ENCODE measurements around the gene NDUFB10. TPM values are rescaled to one million over a fixed set of nuclear protein-coding genes. Genes with fewer than 3 reads are reported as not detected.
"Not testable (repeated sequence)": the region's sequence is repeated elsewhere in the genome, so short reads cannot be mapped to it uniquely, and the experiment has no call there.

The NDUFB10 gene
- total RNA-seq, 2 donors from 2014 or later: 112 to 116 TPM

DNA sequence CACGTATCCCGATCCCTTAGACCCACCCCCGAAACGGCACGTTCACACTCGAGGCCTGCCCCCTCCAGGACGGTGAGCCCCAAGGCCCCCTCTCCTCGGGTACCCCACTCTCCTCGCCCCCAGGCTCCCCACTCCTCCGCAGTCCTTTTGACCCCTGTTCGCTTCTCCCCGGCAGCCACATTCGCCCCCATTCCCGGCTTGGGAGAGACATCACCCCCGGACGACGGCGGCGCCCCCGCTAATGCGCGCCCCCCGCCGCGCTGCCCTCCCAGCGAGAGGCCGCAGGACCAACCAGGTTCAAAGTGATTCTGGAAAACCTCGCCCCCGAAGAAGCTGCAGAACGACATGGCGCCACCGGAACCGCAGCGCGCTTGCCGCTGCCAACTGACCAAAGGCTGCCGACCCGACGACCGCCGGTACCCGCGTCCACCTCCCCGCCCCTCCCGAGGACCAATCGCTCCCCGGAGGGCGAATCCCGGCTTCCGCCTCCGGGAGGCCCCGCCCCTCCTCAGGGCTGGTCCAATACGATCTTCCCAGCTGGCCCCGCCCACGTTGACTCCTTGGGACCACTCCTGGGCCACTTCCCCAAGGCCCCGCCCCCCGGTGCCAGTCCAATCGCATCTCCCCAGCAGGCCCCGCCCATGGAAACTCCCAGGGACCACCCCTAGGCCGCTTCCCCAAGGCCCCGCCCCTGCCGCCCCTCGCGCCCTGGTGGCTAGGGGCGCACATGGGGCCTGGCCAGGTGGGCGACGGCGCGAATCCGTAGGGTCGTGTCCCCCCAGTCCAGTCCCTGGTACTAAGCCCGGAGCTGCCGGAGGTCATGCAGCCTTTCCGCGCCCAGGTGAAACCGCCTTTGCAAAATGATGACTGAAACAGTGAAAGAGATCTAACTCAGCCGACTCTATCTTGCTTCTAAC, 16.3 kb upstream of the NDUFB10 start, which contains the start of gene MSRB1:
MSRB1 (minus strand) TSS at position 390 of the 917 bp plus-strand sequence; CDS start at position 347, 43 bp downstream.
- DNase-seq (ENCODE audit: low spot score): peak; percentile 100
- intact Hi-C loops (cut with DNase I): no loop called here

DNA sequence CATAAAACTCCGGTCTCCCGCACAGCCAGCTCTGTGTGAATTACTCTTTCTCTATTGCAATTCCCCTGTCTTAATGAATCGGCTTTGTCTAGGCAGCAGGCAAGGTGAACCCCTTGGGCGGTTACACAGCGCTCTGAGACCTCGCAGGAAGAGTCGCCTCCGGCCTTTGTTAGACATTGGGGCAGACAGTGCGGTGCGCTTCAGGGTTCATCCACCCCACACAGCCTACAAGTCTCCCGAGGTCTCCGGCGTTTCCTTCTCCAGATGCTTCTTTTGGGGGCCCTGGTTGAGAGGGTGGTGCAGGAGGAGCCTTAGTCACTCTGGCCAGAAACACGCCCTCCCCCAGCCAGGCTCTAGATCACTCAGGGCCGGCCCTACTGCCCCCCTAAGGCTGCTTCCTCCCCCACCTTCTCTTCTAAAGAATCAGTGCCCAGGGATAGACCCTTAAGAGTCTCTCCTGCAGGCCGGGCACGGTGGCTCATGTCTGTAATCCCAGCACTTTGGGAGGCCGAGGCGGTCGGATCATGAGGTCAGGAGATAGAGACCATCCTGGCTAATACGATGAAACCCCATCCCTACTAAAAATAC, 14.6 kb upstream of the NDUFB10 start:
- intact Hi-C loops (cut with DNase I): no loop called here
- no peak for DNase-seq (ENCODE audit: low spot score)

DNA sequence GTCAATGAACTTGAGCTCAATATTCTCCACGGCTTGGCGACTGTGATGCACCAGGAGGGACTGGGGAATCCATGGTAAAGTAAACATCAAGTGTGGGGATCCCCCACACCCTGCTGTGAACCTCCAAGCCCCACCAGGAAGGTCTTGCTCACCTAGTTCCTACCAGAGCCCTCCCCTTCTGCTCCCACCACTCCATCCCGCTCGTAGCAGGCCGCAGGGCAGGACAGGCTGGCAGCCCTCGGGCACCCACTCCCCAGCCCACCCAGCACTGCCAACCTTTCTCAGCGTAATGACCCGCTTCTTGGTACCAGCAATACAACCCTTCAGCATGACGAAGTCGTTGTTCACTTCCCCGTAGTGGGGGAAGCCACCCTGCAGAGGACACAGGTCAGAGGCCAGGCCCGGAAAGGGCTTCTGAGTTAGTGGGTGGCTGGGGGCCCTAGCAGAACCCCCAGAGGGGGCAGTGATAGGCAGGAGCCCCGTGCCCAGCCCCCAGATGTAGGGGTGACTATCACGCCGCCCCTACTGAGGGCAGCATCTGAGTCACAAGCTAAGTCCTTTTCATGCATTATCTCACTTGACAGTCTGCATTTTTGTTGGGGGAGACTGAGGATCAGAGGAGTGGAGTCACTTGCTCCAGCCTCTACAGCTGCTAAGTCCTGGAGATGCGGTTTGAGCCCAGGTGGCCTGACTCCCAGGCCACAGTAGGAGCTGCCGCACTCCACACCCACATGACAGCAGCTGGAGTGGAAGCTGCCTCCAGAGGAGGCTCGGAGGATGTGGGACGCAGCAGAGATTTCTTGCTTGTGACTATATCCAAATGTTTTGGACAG, 13.6 kb upstream of the NDUFB10 start:
- DNase-seq (ENCODE audit: low spot score): no peak

DNA sequence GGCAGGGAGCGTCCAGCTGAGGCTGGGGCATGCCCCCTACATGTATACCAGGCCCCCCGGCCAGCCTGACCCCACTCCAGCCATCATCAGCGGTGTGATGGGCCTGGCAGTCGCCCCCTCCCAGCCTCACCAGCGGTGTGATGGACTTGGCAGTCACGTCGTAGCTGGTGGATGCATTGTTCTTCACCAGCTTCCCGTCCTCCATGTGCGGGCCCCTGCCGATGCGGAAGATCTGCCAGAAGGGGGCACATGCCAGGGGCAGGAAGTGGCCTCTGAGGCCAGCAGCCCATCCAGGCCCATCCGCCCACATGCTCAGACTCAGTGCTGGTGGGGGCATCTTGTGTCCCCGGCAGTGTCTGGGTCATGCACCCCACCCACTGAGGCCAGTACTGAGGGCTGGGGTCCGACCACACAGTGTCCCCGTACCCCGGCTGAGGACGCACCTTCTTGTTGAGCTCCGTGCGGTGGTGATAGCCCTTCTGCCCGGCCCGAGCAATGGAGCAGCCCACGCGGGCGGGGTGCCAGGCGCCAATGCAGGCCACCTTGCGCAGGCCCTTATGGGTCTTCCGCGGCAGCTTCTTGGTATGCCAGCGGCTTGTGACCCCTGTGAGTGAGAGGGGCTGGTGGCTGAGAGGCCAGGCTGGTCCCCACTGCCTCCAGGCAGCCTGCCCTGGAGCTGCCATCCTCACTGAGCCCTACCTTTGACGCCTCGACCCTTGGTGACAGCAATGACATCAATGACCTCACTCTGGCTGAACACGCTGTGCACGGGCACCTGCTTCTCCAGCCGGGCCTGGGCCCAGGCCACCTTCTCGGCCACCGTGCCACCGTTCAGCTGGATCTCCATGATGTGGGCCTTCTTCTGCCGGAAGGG, 12.6 kb upstream of the NDUFB10 start:
- intact Hi-C loops (cut with DNase I): no loop called here
- no peak for DNase-seq (ENCODE audit: low spot score)

More for the DNA sequence above, 13.6 kb upstream of the NDUFB10 start:
- intact Hi-C loops (cut with DNase I): no loop called here

DNA sequence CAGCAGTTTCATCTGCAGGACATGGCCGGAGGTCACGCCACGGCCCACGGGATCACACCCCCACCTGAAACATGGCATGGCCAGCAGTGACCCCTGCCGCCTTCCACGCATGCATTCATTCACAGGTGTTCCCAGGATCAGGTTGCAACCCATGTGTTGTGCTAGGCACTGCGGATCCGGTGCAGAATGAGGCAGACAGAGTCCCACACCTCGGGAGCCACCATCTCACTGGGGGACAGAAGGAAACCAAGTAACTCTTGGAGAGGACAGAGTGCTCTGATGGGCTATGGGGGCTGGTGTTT, 12.0 kb upstream of the NDUFB10 start:
- DNase-seq (ENCODE audit: low spot score): no peak
- intact Hi-C loops (cut with DNase I): no loop called here

DNA sequence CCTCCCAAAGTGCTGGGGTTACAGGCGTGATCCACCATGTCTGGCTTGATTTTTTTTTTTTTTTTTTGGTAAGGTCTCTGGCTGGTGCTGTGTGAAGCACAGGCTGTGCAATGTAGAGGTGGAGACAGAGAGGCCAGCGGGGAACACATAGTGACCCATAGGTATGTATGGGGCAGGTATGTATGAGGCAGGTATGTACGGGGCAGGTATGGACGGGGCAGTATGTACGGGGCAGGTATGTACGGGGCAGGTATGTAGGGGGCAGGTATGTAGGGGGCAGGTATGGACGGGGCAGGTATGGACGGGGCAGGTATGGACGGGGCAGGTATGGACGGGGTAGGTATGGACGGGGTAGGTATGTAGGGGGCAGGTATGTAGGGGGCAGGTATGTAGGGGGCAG, 9.8 kb upstream of the NDUFB10 start:
- intact Hi-C loops (cut with DNase I): no loop called here
- no peak for DNase-seq (ENCODE audit: low spot score)

DNA sequence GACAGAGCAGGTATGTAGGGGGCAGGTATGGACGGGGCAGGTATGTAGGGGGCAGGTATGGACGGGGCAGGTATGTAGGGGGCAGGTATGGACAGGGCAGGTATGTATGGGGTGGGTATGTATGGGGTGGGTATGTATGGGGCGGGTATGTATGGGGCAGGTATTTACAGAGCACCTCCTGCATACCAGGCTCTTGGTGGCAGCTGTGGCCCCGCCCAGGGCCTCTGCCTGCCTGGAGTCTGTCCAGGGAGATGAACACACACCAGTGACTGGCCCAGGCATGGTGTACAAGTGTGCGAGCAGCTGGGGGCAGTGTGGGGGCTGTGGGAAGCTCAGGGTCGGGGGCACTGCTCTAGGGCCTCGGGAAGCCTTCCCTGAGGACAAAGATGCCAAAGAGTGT, 9.3 kb upstream of the NDUFB10 start:
- intact Hi-C loops (cut with DNase I): no loop called here
- DNase-seq (ENCODE audit: low spot score): no peak

DNA sequence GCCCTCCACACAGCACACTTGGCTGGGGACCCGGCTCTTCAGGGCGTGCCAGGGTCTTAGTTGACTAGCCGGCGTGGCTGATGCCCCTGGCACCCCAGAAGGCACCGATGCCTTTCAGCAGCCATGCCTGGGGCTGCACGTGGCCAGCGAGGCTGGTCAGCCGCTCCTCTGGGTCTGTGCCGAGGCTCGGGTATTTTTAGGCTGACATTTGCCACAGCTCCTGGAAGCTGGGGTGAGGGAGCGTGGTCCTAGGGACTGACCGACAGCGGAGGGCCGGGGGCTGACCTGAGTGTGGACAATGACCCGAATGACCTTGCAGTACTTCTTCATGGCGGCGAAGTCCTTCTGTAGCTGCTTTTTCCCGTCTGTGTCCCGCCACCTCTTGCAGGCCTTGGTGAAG, 8.8 kb upstream of the NDUFB10 start:
- DNase-seq (ENCODE audit: low spot score): no peak
- intact Hi-C loops (cut with DNase I): no loop called here

DNA sequence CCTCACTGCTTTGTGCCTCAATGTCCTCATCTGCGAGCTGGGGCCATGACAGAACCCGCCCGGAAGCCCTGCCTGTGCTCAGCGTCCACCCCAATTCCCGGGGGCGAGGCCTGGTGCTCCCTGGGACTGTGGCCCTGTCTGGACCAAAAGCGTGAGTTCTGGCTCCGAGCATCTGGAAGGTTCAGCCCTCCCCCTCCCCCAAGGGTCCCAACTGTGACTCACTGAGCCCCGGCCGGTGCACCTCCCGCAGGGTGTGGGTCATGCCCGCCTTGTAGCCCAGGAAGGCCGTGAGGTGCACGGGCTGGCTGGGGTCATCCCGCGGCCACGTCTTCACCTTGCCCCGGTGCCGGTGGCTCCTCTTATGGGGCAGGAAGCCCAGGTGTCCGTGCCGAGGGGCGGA, 5.6 kb upstream of the NDUFB10 start:
- intact Hi-C loops (cut with DNase I): no loop called here
- no peak for DNase-seq (ENCODE audit: low spot score)

DNA sequence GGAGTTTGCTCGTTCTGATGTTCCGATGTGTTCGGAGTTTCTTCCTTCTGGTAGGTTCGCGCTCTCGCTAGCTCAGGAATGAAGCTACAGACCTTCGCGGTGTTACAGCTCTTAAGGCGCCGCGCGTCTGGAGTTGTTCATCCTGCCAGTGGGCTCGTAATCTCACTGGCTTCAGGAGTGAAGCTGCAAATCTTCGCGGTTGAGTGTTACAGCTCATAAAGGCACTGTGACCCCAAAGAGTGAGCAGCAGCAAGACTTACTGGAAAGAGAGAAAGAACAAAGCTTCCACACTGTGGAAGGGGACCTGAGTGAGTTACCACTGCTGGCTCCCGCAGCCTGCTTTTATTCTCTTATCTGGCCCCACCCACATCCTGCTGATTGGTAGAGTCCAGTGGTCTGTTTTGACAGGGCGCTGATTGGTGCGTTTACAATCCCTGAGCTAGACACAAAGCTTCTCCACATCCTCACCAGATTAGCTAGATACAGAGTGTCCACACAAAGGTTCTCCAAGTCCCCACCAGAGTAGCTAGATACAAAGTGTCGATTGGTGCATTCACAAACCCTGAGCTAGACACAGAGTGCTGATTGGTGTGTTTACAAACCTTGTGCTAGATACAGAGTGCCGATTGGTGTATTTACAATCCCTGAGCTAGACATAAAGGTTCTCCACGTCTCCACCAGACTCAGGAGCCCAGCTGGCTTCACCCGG, 1.8 kb upstream of the NDUFB10 start:
- intact Hi-C loops (cut with DNase I); DNase-seq (ENCODE audit: low spot score): not testable (repeated sequence)

DNA sequence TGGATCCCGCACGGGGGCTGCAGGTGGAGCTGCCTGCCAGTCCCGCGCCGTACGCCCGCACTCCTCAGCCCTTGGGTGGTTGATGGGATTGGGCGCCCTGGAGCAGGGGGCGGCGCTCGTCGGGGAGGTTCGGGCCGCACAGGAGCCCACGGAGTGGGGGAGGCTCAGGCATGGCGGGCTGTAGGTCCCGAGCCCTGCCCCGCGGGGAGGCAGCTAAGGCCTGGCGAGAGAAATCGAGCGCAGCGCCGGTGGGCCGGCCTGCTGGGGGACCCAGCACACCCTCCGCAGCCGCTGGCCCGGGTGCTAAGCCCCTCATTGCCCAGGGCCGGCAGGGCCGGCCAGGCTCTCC, 1.2 kb upstream of the NDUFB10 start:
- intact Hi-C loops (cut with DNase I); DNase-seq (ENCODE audit: low spot score): not testable (repeated sequence)

DNA sequence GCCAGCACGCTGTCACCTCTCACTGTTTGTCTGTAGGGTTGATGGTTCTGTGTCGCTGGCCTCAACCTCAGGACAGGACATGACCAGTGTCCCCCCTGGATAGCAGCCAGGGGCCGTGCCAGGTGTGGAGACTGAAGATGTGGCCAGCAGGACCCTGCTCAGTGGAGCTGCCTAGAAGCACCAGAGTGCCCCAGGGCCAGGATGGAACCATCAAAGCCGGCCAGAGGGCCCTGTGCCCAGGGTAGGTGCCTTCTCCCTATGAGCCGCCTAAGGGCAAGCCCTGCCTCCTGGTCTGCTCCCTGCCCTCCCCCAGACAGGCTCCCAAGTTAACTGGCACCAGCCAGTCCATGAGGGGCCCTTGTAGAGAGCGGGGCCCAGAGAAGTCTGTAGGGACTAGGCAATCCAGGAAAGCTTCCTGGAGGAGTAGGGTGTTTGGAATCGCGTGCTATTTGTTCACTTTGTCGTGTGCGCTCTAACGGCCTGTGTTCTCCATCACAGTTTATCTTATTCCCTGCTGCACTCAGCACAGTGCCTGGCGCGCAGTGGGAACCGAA, 546 bp upstream of the NDUFB10 start:
- DNase-seq (ENCODE audit: low spot score): no peak
- intact Hi-C loops (cut with DNase I): no loop called here

DNA sequence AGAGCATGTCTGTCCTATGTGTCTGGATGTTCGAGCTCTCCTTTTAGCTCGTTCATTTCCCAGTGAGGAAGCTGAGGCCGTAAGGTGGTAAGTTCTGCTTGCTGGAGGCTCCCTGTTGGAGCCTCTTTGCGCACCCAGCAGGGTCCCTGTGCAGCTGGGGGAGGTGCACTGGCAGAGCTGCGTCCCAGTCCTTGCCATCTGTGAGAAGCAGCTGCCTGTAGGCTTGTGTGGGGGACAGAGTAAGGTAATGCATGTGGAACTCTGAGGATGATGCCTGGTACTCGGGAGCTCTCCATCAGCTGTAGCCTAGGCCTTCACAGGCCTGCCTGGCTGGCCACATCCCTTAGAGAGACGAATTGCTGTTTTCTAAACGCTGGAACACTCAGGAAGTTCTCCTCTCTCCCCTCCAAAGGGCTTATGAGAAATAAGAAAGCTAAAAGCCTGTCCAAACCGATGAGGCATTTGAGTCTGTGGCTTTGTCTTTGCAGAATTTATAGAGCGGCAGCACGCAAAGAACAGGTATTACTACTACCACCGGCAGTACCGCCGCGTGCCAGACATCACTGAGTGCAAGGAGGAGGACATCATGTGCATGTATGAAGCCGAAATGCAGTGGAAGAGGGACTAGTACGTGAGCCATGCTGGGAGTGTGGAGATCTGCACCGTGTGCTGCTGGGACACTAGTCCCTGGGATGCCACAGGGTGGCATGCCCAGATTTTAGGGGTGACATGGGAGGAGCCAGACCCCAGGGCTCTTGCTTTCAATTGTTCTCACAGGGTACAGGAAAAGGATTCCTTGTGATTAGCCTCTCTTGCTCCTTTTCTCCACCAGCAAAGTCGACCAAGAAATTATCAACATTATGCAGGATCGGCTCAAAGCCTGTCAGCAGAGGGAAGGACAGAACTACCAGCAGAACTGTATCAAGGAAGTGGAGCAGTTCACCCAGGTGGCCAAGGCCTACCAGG, 1.6 kb downstream of the NDUFB10 start:
- no peak for DNase-seq (ENCODE audit: low spot score)
- intact Hi-C loops (cut with DNase I): no loop called here

DNA sequence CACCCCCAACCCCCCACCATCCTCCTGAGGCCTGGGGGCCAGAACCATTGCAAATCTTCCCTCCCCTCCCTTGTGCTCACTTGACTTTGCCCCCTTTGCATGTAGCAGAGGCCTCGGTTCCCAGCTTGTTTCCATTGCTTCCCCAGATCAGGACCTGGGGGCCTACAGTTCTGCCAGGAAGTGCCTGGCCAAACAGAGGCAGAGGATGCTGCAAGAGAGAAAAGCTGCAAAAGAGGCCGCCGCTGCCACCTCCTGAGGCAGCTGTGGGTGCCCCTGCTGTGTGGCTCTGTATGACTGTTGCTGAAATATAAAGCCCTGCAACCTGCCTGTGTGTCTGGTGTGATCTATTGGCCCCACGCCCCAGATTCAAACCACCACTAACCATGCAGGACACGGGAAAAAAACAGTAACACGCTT, 2.3 kb downstream of the NDUFB10 start:
- no peak for DNase-seq (ENCODE audit: low spot score)
- intact Hi-C loops (cut with DNase I): no loop called here

DNA sequence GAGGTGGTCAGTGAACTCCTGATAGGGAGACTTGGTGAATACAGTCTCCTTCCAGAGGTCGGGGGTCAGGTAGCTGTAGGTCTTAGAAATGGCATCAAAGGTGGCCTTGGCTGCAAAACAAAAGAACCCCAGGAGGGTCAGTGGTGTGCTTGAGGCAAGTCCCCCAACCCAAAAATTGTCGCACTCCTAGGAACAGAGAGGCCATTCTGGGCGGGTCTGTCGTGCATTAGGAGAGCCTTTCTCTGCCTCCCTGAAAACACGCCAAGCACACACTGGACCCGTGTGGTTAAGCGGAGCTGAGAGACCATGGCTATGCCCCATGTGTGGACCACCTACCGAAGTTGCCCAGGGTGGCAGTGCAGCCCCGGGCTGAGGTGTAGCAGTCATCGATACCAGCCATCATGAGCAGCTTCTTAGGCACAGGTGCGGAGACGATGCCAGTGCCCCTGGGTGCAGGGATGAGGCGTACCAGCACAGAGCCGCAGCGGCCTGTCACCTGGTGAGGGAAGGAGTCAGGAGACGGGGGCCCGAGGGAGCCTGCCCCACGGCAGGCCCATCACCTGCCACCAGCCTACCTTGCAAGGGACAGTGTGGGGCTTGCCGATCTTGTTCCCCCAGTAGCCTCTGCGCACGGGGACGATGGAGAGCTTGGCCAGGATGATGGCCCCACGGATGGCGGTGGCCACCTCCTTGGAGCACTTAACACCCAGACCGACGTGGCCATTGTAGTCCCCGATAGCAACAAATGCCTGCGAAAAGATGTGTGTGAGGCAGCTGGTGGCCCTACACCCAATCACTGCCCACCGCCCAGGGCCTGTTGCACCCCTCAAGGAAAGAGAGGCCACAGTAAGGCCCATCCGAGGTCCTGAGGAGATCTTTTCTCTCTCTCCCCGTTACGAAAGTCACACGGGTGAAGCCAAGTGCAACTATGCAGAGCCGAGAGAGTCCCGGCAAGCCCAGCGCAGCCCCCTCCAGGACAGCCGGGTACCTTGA, 3.1 kb downstream of the NDUFB10 start:
- DNase-seq (ENCODE audit: low spot score); intact Hi-C loops (cut with DNase I): not testable (repeated sequence)

Data from posterior vena cava (tissue), 2 donors.